ENCODE results near the gene URGCP. TPM values are rescaled to one million over a fixed set of nuclear protein-coding genes. Genes with fewer than 3 reads are reported as not detected.

The URGCP gene
- total and polyA plus RNA-seq, 12 donors = 53.8 to 103 (median 67.6) TPM

DNA sequence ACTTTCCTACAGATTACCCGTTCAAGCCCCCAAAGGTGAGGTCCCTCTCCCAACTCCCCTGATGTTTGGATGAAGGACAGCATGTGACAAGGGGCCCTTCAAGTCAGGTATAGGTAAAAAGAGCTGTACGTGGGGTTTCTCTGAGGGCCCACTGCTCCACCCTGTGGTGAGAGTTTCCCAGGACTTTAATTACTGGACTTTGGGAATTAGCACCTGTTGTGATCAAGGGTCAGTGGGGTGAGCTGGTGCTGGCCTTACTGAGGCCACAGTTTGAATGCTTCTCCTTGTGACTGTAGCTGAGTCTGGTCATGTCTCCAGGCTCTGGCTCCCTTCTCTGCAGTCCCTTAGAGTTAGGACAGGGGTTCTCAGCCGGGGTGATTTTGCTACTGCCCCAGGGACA lies 36.6 kb upstream of the URGCP start:
- no peaks in the 10 kb centered on the region for H3K9me3 ChIP-seq (replicated peaks in 1 of 3)
- H3K27ac ChIP-seq = no peak overlapping the region
- 82 to 90% (median 86%) methylated on average over 2 to 3 of the region's 3 CpGs for WGBS, 4 donors
- H3K27me3 ChIP-seq = no peaks in the 10 kb centered on the region
- intact Hi-C loops (cut with DNase I) = no loop called here
- H3K4me3 ChIP-seq = no peak overlapping the region
- TF ChIP-seq POLR2A (IDR thresholded peaks at IDR 0.05) = no peak
- TF ChIP-seq, protein P1, sequence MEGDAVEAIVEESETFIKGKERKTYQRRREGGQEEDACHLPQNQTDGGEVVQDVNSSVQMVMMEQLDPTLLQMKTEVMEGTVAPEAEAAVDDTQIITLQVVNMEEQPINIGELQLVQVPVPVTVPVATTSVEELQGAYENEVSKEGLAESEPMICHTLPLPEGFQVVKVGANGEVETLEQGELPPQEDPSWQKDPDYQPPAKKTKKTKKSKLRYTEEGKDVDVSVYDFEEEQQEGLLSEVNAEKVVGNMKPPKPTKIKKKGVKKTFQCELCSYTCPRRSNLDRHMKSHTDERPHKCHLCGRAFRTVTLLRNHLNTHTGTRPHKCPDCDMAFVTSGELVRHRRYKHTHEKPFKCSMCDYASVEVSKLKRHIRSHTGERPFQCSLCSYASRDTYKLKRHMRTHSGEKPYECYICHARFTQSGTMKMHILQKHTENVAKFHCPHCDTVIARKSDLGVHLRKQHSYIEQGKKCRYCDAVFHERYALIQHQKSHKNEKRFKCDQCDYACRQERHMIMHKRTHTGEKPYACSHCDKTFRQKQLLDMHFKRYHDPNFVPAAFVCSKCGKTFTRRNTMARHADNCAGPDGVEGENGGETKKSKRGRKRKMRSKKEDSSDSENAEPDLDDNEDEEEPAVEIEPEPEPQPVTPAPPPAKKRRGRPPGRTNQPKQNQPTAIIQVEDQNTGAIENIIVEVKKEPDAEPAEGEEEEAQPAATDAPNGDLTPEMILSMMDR (IDR thresholded peaks at IDR 0.05) = peak in 2 of 6 experiments; percentile 11 to 12
- no peaks in the 10 kb centered on the region for H3K4me1 ChIP-seq (replicated peaks in 1 of 2)
- H3K36me3 ChIP-seq (replicated peaks in 1 of 2) = no peaks in the 10 kb centered on the region
- no peak for DNase-seq

DNA sequence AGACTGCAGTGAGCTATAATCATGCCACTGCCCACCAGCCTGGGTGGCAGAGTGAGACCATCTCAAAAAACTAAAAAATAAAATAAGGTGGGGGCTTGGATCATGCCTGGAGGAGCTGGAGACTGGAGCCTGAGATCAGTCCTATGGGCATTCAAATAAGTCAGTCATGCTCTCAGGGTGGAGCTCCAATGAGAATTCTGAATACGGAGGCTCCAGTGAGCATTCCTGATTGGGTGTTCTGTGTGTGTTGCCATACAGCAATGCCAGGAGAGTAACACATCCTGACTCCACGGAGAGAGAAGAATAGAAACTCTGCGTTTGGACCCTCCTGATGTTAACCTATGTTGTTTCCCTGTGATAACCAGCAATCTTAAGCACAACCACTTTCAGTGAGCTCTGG lies 35.9 kb upstream of the URGCP start:
- H3K36me3 ChIP-seq (replicated peaks in 1 of 2) = no peaks in the 10 kb centered on the region
- H3K27me3 ChIP-seq = no peaks in the 10 kb centered on the region
- TF ChIP-seq, protein P1 (IDR thresholded peaks at IDR 0.05) = no peak
- no peak for TF ChIP-seq POLR2A (IDR thresholded peaks at IDR 0.05)
- intact Hi-C loops (cut with DNase I) = no loop called here
- no peak overlapping the region for H3K4me3 ChIP-seq
- DNase-seq = no peak
- H3K4me1 ChIP-seq (replicated peaks in 1 of 2) = peaks cover 3 to 4% of the 10 kb centered on the region in 2 donors
- 62 to 89% (median 77%) methylated on average over 3 of the region's 3 CpGs for WGBS, 4 donors
- H3K9me3 ChIP-seq (replicated peaks in 1 of 3) = no peaks in the 10 kb centered on the region
- H3K27ac ChIP-seq = no peak overlapping the region

DNA sequence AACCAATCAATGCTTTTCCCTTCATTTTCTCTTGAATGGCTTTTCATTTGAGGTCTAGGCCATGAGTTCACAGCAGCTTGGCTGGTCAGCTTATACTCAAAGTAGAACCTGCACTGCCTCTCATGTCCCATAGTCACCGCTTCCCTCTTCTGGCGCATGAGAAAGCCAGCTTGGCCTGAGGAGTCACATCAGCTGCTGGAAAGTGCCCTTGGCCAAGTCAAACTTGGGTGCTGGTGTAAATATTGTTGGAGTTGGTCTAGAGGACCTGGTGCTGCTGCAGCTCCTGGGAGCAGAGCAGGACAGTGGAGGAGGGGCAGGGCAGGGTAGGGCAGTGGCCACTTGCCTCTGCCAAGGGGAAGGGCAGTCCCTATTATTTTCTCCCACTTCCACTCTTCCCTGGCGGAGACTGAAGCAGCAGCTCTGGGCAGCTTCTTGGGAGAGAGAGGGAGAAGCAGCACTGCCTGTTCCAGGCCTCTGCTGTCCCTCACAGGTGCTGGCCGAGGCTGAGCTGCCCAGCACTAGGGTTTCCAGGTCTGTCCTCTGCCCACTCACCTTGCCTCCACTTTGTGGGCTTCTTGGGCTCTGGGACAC lies 32.6 kb upstream of the URGCP start:
- H3K36me3 ChIP-seq (replicated peaks in 1 of 2) = no peaks in the 10 kb centered on the region
- WGBS, 4 donors = 96 to 100% (median 98%) methylated on average over 3 to 4 of the region's 4 CpGs
- DNase-seq = no peak
- H3K9me3 ChIP-seq (replicated peaks in 1 of 3) = no peaks in the 10 kb centered on the region
- no peak overlapping the region for H3K4me3 ChIP-seq
- intact Hi-C loops (cut with DNase I) = no loop called here
- H3K27ac ChIP-seq = no peak overlapping the region
- no peak for TF ChIP-seq POLR2A (IDR thresholded peaks at IDR 0.05)
- TF ChIP-seq, protein P1 (IDR thresholded peaks at IDR 0.05) = no peak
- H3K27me3 ChIP-seq = no peaks in the 10 kb centered on the region
- H3K4me1 ChIP-seq (replicated peaks in 1 of 2) = peaks cover 8 to 10% of the 10 kb centered on the region in 2 donors

DNA sequence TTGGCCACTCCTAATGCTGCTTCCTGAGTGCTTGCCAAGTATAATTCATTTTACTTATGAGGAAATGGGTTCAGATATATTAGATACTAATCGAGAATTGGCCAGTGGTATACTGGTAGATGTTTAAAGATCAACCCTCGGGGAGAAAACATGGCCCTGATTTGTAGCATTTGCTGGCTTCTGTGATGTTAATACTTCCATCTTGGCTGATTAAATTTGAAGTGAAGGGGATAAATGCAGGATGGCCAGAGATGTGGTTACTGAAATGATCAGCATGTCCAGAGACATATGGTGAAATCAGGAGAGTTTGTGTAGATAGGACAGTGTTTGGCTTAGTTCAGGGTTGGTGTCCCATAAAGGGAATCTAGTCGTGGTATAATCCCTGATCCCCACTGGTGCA lies 31.0 kb upstream of the URGCP start:
- intact Hi-C loops (cut with DNase I) = no loop called here
- Histone ChIP-seq H3K4me3 (no peak overlapping the region), H3K36me3 (replicated peaks in 1 of 2) (no peaks in the 10 kb centered on the region), H3K27me3 (no peaks in the 10 kb centered on the region), H3K27ac (no peak overlapping the region), H3K4me1 (replicated peaks in 1 of 2) (peaks cover 8 to 10% of the 10 kb centered on the region in 2 donors), H3K9me3 (replicated peaks in 1 of 3) (no peaks in the 10 kb centered on the region)
- 39 to 52% (median 48%) methylated on average over 3 of the region's 3 CpGs for WGBS, 4 donors
- no peak for DNase-seq
- TF ChIP-seq POLR2A (IDR thresholded peaks at IDR 0.05) = no peak
- TF ChIP-seq, protein P1 (IDR thresholded peaks at IDR 0.05) = no peak
